Measurements from ENCODE around the gene KRT78.

The KRT78 gene

GRCh38 chr12:52837413-52837741, 11.4 kb downstream of the KRT78 start:
- TF ChIP-seq, protein P1, sequence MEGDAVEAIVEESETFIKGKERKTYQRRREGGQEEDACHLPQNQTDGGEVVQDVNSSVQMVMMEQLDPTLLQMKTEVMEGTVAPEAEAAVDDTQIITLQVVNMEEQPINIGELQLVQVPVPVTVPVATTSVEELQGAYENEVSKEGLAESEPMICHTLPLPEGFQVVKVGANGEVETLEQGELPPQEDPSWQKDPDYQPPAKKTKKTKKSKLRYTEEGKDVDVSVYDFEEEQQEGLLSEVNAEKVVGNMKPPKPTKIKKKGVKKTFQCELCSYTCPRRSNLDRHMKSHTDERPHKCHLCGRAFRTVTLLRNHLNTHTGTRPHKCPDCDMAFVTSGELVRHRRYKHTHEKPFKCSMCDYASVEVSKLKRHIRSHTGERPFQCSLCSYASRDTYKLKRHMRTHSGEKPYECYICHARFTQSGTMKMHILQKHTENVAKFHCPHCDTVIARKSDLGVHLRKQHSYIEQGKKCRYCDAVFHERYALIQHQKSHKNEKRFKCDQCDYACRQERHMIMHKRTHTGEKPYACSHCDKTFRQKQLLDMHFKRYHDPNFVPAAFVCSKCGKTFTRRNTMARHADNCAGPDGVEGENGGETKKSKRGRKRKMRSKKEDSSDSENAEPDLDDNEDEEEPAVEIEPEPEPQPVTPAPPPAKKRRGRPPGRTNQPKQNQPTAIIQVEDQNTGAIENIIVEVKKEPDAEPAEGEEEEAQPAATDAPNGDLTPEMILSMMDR (conservative IDR thresholded peaks at IDR 0.05; ENCODE audit: low read length): no peak
- H3K4me3 ChIP-seq (ENCODE audit: low read length): no peak overlapping the region
- peak; percentile 69 for DNase-seq (ENCODE audit: low read depth)

GRCh38 chr12:52836491-52837412, 12.0 kb downstream of the KRT78 start:
- H3K4me3 ChIP-seq (ENCODE audit: low read length): no peak overlapping the region
- TF ChIP-seq, protein P1 (conservative IDR thresholded peaks at IDR 0.05; ENCODE audit: low read length): no peak
- no peak for DNase-seq (ENCODE audit: low read depth)

DNA sequence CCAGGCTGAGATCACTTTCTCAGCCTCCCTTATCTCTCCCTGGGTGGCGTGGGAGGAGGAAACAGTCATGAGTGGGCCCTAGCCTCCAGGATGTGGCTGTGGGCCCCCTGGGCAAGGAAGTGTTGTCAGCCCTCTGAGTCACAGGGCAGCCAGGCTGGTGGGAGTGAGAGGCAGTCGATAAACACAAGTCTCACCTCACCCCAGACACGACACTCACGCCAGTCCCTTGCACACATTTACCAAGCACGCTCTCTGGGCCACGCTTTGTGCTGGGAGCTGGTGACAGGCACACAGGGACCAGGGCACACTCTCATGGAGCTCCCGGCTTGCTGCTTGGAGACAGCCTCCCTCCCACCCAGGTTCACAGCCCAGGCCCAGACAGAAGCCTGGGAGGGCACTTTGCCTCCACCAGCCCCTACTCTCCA, 12.7 kb downstream of the KRT78 start:
- TF ChIP-seq, protein P1 (conservative IDR thresholded peaks at IDR 0.05; ENCODE audit: low read length): no peak
- no peak overlapping the region for H3K4me3 ChIP-seq (ENCODE audit: low read length)
- DNase-seq (ENCODE audit: low read depth): peak; percentile 39

DNA sequence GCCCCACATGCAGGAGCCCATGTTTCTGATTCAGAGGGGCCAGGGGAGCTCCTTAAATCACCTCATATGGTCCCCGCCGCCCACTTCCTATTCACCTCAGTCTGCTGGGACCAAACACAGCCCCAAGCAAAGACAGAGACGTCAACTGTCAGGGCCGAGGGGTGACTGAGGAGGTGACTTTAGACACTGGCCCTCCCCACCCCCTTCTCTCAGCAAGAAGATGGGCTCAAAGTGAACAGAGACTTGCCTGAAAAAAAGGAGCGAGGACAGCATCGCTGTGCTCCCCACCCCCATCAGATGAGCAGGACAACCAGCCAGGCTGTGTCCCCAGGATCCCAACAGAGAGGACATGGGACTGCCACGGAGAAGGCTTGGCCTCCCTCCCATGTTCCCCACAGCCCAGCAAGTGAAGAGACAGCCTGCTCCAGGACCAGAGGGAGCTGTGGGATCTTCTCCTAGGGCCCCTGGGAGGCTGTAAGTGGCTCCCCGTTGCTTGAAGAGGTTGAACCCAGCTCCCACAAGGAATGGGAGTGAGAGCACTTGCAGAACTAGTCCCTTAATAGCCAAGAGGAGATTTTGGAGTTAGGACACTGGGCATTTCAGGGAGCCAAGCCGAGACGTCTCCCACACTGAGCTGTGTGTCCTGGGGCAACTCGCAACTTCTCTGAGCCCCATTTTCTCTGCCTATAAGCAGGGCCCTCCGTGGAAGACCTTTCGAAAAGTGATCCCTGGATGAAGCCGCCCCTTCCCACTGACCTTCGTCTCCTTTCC, 13.3 kb downstream of the KRT78 start:
- H3K4me3 ChIP-seq (ENCODE audit: low read length): no peak overlapping the region
- no peak for DNase-seq (ENCODE audit: low read depth)
- TF ChIP-seq, protein P1 (conservative IDR thresholded peaks at IDR 0.05; ENCODE audit: low read length): no peak

DNA sequence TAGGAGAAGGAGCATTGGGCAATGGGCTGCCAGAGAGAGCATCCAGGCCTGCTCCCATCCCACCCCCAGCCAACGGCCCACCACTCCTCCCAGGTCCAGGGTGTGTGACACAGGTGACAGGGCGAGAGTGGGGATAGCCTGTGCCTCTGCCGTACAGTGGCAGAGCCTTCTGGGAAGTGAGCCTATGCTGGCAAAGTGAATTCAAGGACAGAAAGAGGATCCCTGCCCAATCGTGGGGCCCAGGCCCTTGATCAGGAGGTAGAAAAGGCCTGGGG, 14.1 kb downstream of the KRT78 start:
- H3K4me3 ChIP-seq (ENCODE audit: low read length): no peak overlapping the region
- TF ChIP-seq, protein P1 (conservative IDR thresholded peaks at IDR 0.05; ENCODE audit: low read length): no peak
- DNase-seq (ENCODE audit: low read depth): no peak

- no peak for DNase-seq (ENCODE audit: low read depth)
- TF ChIP-seq, protein P1 (conservative IDR thresholded peaks at IDR 0.05; ENCODE audit: low read length): no peak
- no peak within 1 kb of the TSS for H3K4me3 ChIP-seq (ENCODE audit: low read length)
Measured at GRCh38 chr12:52833922-52834726, 14.7 kb downstream of the KRT78 start, which contains the start of gene KRT79. Gene KRT79, minus strand, starts transcription at chr12:52834311. Its CDS starts 51 bp downstream, at chr12:52834260.

All from AG10803 (cell line).